ENCODE data around the gene SH2D6. TPM values are rescaled to one million over a fixed set of nuclear protein-coding genes. Genes with fewer than 3 reads are reported as not detected.
A peak's percentile ranks its signal among the peaks of the same experiment; 100 is the strongest.

SH2D6 gene
- polyA plus RNA-seq, 2 of the 4 experiments (the other 2 are of a cell fraction) = 1.4 to 1.8 TPM

DNA sequence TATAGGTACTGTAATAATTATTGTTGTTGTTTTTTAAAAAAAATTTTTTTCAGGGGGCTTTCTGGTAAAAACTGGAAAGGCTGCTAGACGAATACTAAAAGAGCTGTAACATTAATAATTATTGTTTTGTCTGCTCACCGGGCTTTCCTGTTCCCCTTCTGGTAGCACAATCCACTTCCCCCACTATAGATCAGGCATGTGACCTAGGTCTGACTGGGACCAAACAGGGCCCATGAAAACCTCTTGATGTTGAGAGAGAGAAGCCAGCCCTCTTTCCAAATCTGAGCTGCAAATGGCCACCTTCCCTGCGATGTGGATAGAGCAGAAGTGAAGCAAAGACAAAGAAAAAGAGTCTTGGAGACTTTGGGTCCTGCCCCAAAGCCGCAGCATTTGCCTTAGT is 23.4 kb downstream of the SH2D6 start:
- DNase-seq (ENCODE audit: low read depth in 1 of 2, low spot score in 1 of 2) (no peak), FAIRE-seq (no peak), ATAC-seq (no peak)
- no peak overlapping the region for H3K4me3 ChIP-seq
- CTCF ChIA-PET = interaction anchor here (0.6 to 20.5 kb wide), 7 partner anchors 8 to 110 kb away, joined by 3 to 209 read pairs (median 3); partner anchors contain the start of gene SH2D6
- TF ChIP-seq ESRRA (IDR thresholded peaks at IDR 0.05; ENCODE audit: borderline replicate concordance, low read length) (no peak), MYC (IDR thresholded peaks at IDR 0.05; ENCODE audit: borderline replicate concordance, low read length) (no peak), NPAS2 (CRISPR knock-in tag; IDR thresholded peaks at IDR 0.05; ENCODE audit: borderline replicate concordance) (no peak), POLR2AphosphoS2 (conservative IDR thresholded peaks at IDR 0.05; ENCODE audit: low read length) (no peak), CHD2 (IDR thresholded peaks at IDR 0.05; ENCODE audit: low read length, partially characterized antibody) (no peak), EHF (CRISPR knock-in tag; IDR thresholded peaks at IDR 0.05) (no peak), MAFK (IDR thresholded peaks at IDR 0.05; ENCODE audit: partially characterized antibody) (no peak), KDM5A (IDR thresholded peaks at IDR 0.05) (no peak), GATA3 (IDR thresholded peaks at IDR 0.05; ENCODE audit: borderline replicate concordance) (no peak), KDM1A (IDR thresholded peaks at IDR 0.05; ENCODE audit: low read depth) (no peak)
- TF ChIP-seq, protein P1, sequence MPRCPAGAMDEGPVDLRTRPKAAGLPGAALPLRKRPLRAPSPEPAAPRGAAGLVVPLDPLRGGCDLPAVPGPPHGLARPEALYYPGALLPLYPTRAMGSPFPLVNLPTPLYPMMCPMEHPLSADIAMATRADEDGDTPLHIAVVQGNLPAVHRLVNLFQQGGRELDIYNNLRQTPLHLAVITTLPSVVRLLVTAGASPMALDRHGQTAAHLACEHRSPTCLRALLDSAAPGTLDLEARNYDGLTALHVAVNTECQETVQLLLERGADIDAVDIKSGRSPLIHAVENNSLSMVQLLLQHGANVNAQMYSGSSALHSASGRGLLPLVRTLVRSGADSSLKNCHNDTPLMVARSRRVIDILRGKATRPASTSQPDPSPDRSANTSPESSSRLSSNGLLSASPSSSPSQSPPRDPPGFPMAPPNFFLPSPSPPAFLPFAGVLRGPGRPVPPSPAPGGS (IDR thresholded peaks at IDR 0.05) = no peak
- H3K27ac ChIP-seq = peak overlapping the region; percentile 35 to 62; a peak in 5 of 6 replicates
- POLR2A ChIA-PET = interaction anchor here (8.1 kb wide), 1 partner anchor 98 kb away, joined by 153 read pairs; the partner anchor contains the start of gene MAT2A
- H3K4me2 ChIP-seq = no peak overlapping the region
- peaks cover 46% of the 10 kb centered on the region for H3K4me1 ChIP-seq
- H3K9me3 ChIP-seq = no peaks in the 10 kb centered on the region
- WGBS (ENCODE audit: missing lambda C conversion rate) = 83% methylated on average over 4 of the region's 4 CpGs

DNA sequence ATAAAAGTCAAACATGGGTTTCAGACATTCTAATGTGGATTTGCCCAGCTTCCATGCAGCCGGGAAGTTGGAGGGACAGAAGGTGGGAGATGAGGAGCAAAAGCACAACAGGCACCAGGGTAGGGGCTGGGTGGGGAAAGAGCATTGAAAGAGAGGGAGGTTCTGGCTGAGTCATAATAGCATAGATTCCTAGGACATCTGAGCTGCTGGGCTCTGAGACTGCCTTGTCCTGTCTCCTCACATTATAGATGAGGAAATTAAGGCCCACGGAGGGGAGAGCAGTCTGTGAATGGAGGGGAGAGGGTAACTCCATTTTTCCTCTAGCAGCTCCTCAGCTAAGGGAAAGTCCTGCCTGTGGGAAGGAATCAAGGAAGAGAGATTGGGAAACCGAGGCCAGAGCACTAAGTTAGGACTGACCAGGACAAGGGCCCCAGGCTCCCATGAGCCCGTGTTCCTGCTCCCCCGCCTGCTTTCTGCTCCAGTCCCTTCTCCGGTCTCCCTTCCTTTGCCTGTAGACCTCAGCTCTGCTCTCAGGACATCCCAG is 26.2 kb downstream of the SH2D6 start:
- ATAC-seq (peak in 1 of 2 experiments; percentile 31; a peak in 2 of 6 replicates), FAIRE-seq (no peak), DNase-seq (ENCODE audit: low read depth in 1 of 2, low spot score in 1 of 2) (no peak)
- peaks cover 30% of the 10 kb centered on the region for H3K4me1 ChIP-seq
- POLR2A ChIA-PET = interaction anchor here (3.6 kb wide), 1 partner anchor 94 kb away, joined by 25 read pairs; the partner anchor contains the start of gene MAT2A
- CTCF ChIA-PET = interaction anchor here (0.8 to 20.5 kb wide), 5 partner anchors 14 to 149 kb away, joined by 3 to 209 read pairs (median 19); partner anchors contain the start of genes MAT2A and SH2D6
- WGBS (ENCODE audit: missing lambda C conversion rate) = 86% methylated on average over 6 of the region's 6 CpGs
- peak overlapping the region; percentile 6; the same call in 2 of the 3 replicates for H3K4me2 ChIP-seq
- no peaks in the 10 kb centered on the region for H3K9me3 ChIP-seq
- no peak overlapping the region for H3K4me3 ChIP-seq
- TF ChIP-seq FOSB (CRISPR knock-in tag; IDR thresholded peaks at IDR 0.05) = no peak
- no peak for TF ChIP-seq FOSL2 (IDR thresholded peaks at IDR 0.05)
- TF ChIP-seq FOSL2 (CRISPR knock-in tag; IDR thresholded peaks at IDR 0.05) = no peak
- no peak for TF ChIP-seq KDM1A (IDR thresholded peaks at IDR 0.05; ENCODE audit: low read depth)
- TF ChIP-seq, protein P2, sequence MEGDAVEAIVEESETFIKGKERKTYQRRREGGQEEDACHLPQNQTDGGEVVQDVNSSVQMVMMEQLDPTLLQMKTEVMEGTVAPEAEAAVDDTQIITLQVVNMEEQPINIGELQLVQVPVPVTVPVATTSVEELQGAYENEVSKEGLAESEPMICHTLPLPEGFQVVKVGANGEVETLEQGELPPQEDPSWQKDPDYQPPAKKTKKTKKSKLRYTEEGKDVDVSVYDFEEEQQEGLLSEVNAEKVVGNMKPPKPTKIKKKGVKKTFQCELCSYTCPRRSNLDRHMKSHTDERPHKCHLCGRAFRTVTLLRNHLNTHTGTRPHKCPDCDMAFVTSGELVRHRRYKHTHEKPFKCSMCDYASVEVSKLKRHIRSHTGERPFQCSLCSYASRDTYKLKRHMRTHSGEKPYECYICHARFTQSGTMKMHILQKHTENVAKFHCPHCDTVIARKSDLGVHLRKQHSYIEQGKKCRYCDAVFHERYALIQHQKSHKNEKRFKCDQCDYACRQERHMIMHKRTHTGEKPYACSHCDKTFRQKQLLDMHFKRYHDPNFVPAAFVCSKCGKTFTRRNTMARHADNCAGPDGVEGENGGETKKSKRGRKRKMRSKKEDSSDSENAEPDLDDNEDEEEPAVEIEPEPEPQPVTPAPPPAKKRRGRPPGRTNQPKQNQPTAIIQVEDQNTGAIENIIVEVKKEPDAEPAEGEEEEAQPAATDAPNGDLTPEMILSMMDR (IDR thresholded peaks at IDR 0.05) = no peak
- H3K27ac ChIP-seq = peak overlapping the region; percentile 84 to 92

DNA sequence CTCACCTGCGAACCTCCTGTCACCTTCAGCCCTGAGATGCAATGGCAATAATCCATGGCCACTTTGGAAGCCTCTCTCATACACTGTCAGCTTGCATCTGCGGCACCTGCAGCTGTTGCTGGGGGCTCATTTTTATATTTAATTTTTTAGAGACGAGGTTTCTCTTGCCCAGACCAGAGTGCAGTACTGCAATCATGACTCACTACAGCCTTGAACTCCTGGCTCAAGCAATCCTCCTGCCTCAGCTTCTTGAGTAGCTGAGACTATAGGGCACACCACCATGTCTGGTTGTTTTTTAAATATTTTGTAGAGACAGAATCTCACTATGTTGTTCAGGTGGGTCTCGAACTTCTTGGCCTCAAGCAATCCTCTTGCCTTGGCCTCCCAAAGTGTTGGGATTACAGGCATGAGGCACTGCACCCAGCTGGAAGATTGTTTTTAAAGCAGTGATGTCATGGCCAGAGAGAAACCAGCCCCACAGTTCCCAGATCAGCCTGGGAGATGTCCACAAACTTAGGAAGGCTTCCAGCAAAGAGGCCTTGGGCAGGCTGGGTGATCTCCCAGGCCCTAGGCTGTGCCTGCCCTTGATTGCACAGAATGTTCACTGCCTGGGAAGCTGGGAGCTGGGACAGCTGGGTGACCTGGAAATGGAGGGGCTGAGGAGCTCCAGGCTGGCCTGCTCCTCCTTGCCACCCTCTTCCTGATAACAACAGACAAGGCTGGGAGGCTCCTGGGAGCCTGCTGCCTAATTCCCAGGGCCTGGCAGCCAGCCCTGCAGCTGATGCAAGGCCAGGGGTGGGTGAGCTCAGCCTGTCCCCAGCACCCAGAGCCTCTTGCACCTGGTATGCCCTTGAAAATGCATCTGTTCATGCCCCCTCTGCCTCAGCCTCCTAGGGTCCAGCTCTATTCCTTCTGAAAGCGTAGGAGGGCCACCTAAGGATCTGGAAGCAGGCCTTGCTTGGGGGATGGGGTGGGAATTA is 27.1 kb downstream of the SH2D6 start:
- TF ChIP-seq HOXB5 (CRISPR knock-in tag; IDR thresholded peaks at IDR 0.05) = no peak
- TF ChIP-seq FOSL2 (IDR thresholded peaks at IDR 0.05) = no peak
- TF ChIP-seq FOSL2 (CRISPR knock-in tag; IDR thresholded peaks at IDR 0.05) = 0 out of 2 replicates have a peak, but pooled peaks have one; percentile 4
- TF ChIP-seq JUN (IDR thresholded peaks at IDR 0.05) = peak in 1 of 2 experiments; percentile 56; a peak in 1 of 5 replicates
- TF ChIP-seq CEBPB (IDR thresholded peaks at IDR 0.05) = no peak
- Histone ChIP-seq H3K27ac (peak overlapping the region; percentile 84 to 92), H3K9me3 (no peaks in the 10 kb centered on the region), H3K4me1 (peaks cover 30% of the 10 kb centered on the region), H3K4me3 (no peak overlapping the region), H3K4me2 (peak overlapping the region; percentile 6; the same call in 2 of the 3 replicates)
- FAIRE-seq = no peak
- ChIA-PET CTCF (interaction anchor here (0.5 to 20.5 kb wide), 8 partner anchors 12 to 297 kb away, joined by 3 to 209 read pairs (median 5); partner anchors contain the start of genes MAT2A and SH2D6), POLR2A (interaction anchor here (0.5 to 3.6 kb wide), 3 partner anchors 8 to 93 kb away, joined by 7 to 25 read pairs (median 9); partner anchors contain the start of gene MAT2A)
- peak in 1 of 2 experiments; percentile 67 for DNase-seq (ENCODE audit: low read depth in 1 of 2, low spot score in 1 of 2)
- peak; percentile 68 to 76 for ATAC-seq
- 90% methylated on average over 5 of the region's 5 CpGs for WGBS (ENCODE audit: missing lambda C conversion rate)
